HG03045 (cell line): ENCODE results near the gene PTPRF.
"Not testable (repeated sequence)": the region's sequence is repeated elsewhere in the genome, so short reads cannot be mapped to it uniquely, and the experiment has no call there.

Source experiments
- ATAC-seq: cut with Tn5 transposase; IDR thresholded peaks from one replicate; pipeline ENCODE4 v1.9.1; 2021; ENCODE audit warnings: mild to moderate bottlenecking, moderate library complexity; ENCODE audit not compliant: unreplicated experiment

PTPRF gene

DNA sequence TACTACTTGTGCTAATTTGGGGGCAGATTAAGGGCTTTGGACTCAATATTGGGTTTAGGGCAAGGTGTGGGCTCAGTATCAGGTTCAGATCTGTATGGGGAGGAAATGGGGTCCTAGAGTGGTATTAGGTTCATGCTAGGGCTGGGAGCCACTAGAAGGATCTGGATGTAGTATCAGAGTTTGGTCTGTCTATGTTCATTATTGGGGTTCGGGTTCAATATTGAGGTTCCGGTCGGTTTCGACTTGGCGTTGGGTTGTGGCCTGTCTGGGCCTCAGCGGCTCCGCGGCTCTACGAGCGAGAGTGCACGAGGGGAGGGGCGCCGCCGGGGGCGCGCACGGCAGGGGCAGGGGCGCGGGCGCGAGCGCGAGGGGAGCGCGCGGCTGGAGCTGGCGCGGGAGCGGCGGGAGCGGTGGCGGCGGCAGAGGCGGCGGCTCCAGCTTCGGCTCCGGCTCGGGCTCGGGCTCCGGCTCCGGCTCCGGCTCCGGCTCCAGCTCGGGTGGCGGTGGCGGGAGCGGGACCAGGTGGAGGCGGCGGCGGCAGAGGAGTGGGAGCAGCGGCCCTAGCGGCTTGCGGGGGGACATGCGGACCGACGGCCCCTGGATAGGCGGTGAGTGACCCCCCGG lies at the start of gene PTPRF:
Gene PTPRF, plus strand, starts transcription at position 401 of the 624 bp plus-strand sequence. CDS start 14,193 bp downstream, outside the sequence.
- ATAC-seq: no peak

GRCh38 chr1:43481491-43481890 lies 49.2 kb upstream of the PTPRF start:
- ATAC-seq: no peak

DNA sequence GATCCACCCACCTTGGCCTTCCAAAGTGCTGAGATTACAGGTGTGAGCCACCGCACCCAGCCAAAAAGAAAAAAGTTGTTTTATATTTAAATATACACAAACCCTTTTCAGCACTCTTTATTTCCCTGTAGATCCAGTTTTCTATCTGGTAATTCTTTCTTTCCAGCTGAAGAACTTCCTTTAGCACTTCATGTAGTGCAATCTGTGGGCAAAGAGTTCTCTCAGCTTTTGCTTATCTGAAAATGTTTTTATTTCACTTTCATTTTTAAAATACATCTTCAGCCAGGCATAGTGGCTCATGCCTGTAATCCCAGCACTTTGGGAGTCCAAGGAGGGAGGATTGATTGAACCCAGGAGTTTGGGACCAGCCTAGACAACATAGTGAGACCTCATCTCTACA lies 48.5 kb upstream of the PTPRF start:
- ATAC-seq: no peak

- ATAC-seq: no peak
Observed at GRCh38 chr1:43484367-43484766, 46.3 kb upstream of the PTPRF start.

DNA sequence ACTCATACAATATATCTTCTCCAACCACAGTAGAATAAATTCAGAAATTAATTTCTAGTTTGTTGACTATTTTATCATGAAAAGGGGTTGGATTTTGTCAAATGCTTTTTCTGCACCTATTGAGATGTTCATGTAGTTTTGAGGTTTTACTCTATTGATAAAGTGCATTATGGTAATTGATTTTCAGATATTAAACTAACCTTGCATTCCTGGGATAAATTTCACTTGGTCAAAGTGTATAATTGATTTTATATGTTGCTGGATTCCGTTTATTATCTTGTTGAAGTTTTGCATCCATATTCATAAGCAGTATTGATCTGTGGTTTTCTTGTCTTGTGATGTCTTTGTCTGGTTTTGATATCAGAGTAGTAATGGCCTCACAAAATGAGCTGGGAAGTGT lies 42.5 kb upstream of the PTPRF start:
- ATAC-seq: no peak

DNA sequence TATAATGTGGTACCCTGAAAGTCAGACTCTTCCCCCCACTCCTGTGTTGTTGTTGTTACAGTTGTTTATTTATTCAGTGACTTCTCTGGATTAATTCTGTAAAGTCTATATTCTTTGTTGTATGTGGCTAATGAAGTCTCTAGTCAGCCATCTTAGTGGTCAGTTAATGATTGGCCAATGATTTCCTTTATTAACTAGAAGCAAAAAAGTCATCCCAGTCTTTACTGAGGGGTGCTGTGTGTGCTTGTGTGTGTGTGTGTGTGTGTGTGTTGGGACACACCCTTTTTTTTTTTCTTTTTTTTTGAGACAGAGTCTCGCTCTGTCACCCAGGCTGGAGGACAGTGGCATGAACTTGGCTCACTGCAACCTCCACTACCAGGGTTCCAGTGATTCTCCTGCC lies 39.6 kb upstream of the PTPRF start:
- ATAC-seq: no peak

GRCh38 chr1:43492826-43493225 lies 37.9 kb upstream of the PTPRF start:
- ATAC-seq: no peak

DNA sequence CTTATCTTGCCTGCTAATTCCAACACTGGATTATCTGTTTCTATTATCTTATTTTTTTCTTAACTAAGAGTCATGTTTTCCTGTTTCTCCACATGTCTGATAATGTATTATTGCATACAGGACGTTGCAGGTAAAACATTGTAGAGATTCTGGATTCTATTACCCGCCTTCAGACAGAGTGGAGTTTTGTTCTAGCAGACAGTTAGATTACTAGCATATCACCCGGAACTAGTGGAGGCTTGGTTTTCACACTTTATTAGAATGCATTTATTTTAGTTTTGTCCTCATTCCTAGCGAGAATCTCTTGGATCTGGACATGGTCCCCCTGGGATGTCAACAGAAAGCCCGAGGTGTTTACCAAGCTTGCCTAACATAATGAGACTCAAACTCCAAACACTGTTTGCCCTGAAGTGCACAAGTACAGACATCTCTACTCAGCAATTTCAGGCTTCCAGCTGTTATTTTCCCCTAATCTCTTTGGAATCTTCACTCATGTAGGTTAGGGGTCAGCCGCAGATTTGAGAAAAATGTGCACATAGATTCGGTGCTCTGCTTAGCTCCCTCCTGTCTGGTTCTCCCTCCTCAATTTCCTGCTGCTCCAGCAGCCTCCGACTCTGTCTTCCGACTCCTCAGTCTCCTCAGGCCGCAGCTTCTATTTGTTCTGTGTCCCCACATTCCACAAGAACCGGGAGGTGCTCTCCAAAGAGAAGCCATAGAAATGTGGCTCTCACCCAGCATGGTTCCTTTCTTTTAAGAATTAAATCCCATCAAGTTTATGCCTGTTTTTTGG lies 36.8 kb upstream of the PTPRF start:
- no peak for ATAC-seq

DNA sequence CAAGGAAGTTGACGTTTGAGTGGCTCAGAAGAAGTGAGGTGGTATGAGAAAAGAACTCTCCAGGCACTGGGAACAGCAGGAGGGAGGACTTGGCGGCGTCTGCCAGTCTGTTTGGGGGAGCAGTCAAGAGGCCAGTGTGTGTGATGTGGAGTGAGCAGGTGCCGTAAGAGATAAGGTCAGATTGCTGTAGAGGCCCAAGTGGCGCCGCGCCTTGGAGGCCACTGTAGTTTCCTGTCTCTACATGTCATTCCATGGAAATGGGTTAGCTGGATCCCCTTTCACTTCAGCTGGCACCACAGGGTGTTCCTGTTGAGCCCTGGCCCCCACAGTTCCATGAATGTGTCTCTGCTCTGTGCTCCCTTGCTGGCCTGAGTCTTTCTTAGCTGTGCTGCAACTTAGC lies 35.5 kb upstream of the PTPRF start:
- ATAC-seq: no peak

DNA sequence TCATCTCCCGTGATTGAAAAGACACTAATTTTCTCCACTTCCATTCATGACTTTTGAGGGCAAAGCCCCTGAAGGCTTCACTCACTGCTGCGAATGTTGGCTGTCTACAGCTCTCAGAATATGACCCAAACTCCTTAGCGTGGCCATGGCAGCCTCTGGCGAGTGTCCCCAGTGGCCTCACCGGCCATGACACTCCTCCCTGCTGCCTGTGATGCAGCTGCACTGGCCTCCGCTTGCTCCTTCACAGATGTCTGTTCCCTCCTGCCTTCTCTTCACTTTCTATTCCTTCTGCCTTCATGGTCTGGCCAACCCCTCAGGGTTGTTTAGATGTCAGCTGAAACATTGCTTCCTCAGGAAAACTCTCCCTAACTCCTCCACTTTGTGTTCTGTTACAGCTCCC lies 30.8 kb upstream of the PTPRF start:
- ATAC-seq: no peak

DNA sequence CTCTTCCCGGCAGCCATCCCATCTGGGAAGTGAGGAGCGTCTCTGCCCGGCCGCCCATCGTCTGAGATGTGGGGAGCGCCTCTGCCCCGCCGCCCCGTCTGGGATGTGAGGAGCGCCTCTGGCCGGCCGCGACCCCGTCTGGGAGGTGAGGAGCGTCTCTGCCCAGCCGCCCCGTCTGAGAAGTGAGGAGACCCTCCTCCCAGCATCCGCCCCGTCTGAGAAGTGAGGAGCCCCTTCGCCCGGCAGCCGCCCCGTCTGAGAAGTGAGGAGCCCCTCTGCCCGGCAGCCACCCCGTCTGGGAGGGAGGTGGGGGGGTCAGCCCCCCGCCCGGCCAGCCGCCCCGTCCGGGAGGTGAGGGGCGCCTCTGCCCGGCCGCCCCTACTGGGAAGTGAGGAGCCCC lies 28.9 kb upstream of the PTPRF start:
- ATAC-seq: not testable (repeated sequence)

- no peak for ATAC-seq
Observed at GRCh38 chr1:43503534-43503933, 27.1 kb upstream of the PTPRF start.

GRCh38 chr1:43505077-43505780 lies 25.5 kb upstream of the PTPRF start:
- no peak for ATAC-seq

- ATAC-seq: no peak
Observed at GRCh38 chr1:43506233-43506632, 24.4 kb upstream of the PTPRF start.

GRCh38 chr1:43507296-43508295 lies 23.1 kb upstream of the PTPRF start:
- ATAC-seq: no peak

DNA sequence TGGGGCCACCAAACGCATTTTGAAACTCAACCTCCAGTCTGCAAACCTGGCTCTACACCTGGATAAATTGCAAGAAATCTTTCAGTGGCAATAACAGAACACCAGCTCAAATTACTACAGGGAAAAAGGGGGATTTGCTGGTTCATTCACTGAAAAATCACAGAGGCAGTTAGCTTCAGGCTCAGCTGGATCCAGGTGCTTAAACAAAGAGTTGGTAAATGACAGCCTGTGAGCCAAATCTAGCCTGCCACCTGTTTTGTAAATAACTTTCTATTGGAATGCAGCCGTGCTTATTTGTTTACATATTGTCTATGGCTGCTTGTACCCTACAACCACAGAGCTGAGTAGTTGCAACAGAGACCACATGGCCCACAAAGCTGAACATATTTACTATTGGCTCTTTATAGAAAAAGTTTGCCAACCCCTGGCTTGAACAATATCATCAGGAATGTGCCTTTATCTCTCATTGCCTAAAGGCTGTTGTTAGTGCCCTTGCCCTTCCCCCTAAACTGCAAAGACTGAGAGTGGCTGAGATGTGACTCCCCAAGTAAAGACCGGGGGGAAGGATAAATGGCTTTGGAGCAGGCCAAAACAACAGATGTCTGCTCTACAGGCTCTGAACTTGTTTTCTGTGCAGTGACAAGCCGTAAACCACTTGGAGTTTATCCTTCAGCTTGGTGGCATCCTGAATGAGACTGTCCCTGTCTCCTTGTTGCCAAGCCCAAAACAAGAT lies 21.5 kb upstream of the PTPRF start:
- no peak for ATAC-seq

- no peak for ATAC-seq
Observed at GRCh38 chr1:43509740-43510375, 20.8 kb upstream of the PTPRF start.

DNA sequence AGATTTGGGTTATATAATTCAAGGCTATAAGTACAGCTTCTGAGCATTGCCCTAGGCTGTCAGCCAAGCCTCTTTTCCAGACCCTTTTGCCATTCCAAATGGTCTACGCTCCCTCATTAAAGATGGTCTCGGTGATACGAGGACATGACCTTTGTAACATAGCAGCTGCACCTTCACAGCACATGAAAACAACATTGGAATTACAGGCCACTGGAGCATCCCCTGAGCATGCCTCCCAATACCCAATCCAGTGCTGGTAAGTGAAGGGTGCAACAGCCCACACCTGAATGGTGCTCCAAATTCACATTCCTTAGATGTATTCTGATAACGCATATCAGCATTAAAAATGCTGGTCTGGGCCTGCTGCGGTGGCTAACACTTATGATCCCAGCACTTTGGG lies 20.1 kb upstream of the PTPRF start:
- ATAC-seq: no peak

DNA sequence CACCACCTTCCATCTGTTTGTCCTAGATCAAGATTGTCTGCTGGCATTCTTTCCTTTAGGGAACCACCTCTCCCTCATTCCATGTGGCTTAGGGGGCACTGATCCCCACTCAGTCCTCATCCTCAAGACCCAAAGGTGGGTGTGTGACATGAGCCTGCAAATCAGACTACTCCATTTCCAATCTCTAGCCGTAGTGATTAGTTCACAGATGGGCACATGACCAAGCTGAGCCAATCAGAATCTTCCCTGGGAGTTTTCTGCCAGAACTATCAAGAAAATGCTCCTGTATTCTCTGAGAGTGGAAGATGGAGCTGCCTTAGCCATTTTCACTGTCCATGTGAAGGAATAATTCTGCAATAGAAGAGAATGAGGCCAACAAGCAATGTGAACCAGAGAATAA lies 19.3 kb upstream of the PTPRF start:
- no peak for ATAC-seq

DNA sequence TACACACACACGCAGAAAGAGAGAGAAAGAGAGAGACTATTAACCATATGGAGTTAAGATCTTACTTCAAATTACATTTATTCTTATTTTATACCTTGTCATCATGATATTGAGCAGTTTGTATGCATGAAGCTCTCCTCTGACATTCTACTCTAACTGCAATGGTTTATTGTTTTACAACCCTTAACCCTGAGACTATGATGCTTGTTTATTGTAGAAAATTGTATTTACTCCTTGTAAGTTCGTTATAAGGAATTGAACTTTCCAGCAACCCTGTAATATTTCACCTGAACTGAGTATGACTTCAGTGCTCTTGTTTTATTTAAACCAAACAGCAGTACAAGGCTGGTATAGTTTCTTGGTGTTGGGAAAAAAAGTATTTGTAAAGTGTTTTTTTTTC lies 18.6 kb upstream of the PTPRF start:
- ATAC-seq: no peak
